NCI-H1694 treated with DMSO at 0.1 percent for 48 hours (cell line): Measurements from ENCODE around the gene CCNI2.
A peak's percentile ranks its signal among the peaks of the same experiment; 100 is the strongest.

ENCODE experiments used
- DNase-seq: peaks from one replicate; lab custom pipeline; 2025; lab: John Stamatoyannopoulos, UW

Gene CCNI2

DNA sequence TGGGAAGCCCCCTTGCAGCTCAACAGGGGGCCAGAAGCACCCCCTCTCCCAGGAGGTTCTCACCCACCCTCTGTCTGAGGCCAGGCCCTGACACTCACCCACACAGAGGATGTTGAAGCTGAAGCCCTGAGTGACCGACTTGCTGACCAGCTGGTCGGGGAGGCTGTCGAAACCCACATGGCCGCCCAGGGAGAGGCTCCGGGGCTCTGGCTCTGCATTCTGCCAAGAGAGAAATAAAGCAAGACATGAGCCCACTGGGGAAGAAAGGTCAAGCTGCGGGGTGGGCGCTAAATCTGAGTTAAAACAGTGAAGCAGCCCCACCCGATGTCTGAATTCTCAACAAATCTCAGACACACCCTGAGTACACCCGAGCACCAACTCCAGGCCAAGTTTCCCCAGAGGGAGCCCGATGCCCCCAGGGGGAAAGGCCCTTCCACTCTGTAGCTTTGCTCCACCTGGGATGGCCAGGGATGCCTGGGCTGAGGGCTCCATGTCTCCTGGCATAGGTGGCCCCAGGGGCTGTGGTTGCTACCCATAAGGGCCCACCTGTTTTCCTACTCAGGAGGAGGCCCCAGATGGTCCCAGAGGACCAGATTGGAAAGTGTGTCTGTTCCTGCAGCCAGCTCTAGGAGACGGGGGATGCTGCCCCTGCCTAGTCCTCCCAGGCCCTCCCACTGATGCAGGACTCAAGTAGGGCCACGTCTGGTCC, 18.2 kb downstream of the CCNI2 start:
- no peak for DNase-seq

- DNase-seq: no peak
Observed at GRCh38 chr5:132766020-132766805, 19.0 kb downstream of the CCNI2 start.

GRCh38 chr5:132766806-132767055, 19.5 kb downstream of the CCNI2 start:
- no peak for DNase-seq

- DNase-seq: no peak
Observed at GRCh38 chr5:132767150-132767549, 19.9 kb downstream of the CCNI2 start.

- no peak for DNase-seq
Observed at GRCh38 chr5:132768485-132768868, 21.3 kb downstream of the CCNI2 start.

GRCh38 chr5:132770476-132771159, 23.4 kb downstream of the CCNI2 start:
- no peak for DNase-seq

DNA sequence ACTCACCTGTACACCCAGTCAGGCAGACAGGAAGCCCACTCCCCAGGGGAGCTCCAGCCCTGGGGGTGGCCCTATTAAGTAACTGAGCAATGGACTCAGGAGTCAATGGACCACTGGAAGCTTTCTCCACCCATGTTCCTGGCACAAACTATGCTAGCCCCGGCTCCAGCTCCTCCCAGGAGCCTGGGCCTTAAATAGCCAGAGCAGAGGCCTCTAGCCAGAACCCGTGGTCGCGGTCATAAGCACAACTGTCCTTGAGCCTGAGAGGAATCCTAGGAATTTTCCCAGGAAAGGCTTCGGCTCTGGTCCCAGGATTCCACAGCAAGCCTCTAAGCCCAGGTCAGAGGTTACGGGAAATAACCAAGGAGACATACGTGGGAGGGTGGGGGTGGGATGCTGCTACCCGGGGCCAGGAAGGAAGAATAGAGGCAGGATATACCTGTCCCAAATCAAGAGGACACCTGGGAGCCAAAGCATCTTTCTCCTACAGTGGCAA, 24.3 kb downstream of the CCNI2 start:
- DNase-seq: no peak

DNA sequence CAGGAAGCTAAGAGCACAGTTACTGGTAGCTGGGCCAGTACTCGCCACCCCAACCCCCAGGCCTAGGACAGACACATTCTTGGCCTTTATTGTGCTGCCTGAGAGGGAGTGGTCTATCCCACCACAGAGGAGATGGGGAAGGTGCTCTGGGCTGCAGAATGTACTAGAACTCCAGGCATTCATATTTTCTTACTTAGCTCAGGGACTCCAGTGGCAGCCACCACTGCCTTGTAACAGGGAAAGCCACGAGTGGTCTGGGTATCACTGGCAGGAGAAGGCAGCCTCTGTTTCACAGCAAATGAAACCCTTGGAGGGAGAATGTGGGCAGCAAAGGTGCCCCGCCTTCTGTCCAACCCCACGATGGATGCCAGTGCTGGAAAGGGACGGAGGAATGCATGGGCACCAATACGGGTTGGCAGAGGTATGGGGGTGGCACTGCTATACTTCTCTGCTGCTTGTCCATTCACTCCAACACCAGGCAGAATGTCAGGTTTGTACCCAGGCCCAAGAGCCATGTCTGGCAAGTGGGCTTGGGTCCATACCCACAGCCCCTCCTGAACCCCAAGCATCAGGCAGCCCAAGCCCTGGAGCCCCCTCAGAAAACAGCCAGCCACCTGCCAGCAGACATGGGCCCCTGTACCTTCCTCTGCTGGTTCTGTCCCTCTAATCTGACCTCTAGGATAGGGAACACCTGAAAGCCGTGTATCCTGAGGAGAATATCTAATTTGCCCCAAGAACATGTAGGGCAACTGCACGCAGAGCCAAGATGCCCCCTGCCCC, 25.3 kb downstream of the CCNI2 start:
- DNase-seq: no peak

- DNase-seq: no peak
Observed at GRCh38 chr5:132773114-132773513, 25.9 kb downstream of the CCNI2 start.

- peak; percentile 18 for DNase-seq
Observed at GRCh38 chr5:132773601-132774355, 26.6 kb downstream of the CCNI2 start.

DNA sequence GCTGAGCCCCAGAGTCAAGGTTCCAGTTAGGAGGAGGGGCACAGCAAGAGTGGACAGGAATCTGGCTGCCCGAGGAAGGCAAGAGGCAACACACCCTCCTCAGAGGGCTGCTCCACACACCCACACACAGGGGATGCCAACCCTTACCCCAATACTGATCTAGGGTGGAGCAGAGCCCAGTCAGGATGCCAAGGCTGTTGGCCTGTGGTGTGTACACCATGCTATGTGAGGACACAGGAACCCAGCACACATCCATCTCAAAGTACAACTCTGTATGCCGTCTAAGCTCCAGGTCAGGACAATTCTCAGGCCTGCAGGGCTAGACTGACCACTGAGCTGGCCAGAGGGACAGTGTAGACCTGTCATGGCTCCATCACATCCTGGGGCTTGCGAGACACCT, 27.2 kb downstream of the CCNI2 start:
- no peak for DNase-seq

DNA sequence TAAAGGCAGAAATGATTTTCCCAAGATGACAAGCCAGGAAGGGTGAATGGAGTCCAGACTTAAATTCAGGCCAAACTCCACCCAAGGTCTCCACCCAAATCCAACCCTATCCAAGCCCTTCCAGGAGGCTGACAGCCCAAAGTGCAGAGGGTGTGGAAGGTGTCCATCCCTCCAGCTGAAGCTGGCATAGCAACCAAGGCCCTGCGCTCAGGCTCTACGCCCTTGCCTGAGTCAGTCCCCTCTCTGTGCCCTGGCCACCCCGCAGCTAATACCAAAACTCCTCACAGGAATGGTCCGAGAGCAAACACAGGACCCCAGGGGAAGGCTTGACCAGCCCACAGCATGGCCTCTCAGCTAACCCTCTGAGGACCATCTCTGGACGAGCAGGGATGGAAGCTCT, 27.7 kb downstream of the CCNI2 start:
- no peak for DNase-seq

DNA sequence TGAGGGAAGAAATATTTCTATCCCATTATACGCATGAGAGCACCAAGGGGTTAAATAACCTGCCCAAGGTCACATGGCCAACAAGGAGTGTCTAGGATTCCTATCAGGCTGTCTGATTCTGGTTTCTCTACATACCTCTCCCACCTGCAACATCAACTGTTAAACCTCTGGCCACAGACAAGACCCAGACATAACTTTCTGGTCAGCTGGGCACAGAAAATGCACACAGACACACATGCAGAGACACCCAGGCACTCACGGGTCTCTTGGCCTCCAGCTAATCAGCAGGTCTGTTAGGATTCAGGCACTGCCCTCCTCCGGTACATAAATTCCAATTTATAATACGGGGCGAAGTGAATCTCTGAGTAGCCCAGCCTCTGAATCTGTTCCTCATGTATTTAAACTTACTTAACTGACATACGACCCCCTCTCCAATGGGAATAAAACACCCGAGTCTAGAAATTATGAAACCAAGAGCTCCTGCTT, 28.3 kb downstream of the CCNI2 start:
- no peak for DNase-seq

DNA sequence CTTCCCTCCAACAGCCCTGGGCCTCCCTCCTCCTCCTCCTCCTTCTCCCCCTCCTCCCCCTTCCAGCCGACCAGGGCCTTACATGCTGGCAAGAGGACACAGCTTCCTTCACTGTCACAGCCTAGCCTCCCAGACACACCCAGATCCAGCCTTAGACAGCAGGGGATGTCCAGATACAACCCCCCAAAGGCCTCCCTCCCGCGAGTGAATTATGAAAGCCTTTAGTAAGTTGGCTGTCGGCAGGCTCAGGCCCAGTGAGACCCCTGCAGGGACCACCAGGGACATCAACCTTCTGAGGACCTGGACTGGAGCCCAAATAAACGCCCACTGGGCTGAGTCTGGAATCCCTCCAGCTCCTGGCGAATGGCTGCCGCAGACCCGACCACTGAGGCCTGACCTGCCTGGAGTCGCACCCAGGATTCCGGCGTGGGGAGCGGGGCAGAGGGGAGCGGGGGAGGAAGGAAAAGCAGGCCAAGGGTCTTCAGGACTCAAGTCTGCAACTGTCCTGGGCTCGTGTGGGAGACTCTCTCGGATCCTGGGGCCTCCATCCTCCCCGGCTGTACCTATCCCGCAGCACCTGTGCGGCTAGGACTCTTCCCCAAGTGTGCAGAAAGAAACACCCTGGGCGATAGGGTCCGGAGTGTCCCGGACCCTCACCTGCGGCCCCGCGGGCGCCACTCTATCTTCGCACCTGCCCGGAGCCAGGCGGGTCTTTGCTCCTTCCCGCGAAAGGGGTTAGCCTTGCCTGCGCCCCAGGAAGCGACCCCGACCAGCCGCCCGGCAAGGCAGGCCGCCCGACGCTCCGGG, 29.1 kb downstream of the CCNI2 start:
- DNase-seq: no peak

GRCh38 chr5:132776938-132777208, 29.6 kb downstream of the CCNI2 start:
- DNase-seq: no peak

- no peak for DNase-seq
Observed at GRCh38 chr5:132777209-132778069, 30.2 kb downstream of the CCNI2 start, which contains the start of gene SEPTIN8. TSS of gene SEPTIN8 (minus strand) at chr5:132777239. CDS start at chr5:132777137, 102 bp downstream.

GRCh38 chr5:132778129-132778528, 30.9 kb downstream of the CCNI2 start:
- no peak for DNase-seq

GRCh38 chr5:132778856-132779255, 31.6 kb downstream of the CCNI2 start:
- no peak for DNase-seq

- no peak for DNase-seq
Observed at GRCh38 chr5:132779961-132780360, 32.7 kb downstream of the CCNI2 start.

DNA sequence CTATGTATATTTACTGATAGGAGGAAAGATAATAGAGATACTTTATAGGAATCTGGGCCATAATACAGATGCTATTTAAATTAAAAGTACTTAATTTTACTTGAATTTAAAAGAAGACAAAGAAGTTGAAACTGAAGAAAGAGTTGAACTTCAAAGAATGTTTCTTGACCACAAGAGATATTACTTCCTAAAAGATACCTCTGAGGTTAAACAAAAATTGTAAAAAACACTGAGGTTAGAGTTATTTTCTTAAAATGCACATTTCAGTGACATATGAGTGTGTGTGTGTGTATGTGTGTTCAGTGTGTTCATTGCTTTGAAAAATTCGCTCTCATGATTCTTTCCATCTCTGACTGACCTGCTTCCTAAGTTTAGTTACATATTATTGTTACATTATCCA, 33.4 kb downstream of the CCNI2 start:
- no peak for DNase-seq
